Measurements from ENCODE around the gene HYAL2. TPM values are rescaled to one million over a fixed set of nuclear protein-coding genes. Genes with fewer than 3 reads are reported as not detected.
A peak's percentile ranks its signal among the peaks of the same experiment; 100 is the strongest.

Gene HYAL2, protein sequence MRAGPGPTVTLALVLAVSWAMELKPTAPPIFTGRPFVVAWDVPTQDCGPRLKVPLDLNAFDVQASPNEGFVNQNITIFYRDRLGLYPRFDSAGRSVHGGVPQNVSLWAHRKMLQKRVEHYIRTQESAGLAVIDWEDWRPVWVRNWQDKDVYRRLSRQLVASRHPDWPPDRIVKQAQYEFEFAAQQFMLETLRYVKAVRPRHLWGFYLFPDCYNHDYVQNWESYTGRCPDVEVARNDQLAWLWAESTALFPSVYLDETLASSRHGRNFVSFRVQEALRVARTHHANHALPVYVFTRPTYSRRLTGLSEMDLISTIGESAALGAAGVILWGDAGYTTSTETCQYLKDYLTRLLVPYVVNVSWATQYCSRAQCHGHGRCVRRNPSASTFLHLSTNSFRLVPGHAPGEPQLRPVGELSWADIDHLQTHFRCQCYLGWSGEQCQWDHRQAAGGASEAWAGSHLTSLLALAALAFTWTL
- polyA plus RNA-seq (2012; ENCODE audit: insufficient read length, low read depth) = 61.4 TPM

DNA sequence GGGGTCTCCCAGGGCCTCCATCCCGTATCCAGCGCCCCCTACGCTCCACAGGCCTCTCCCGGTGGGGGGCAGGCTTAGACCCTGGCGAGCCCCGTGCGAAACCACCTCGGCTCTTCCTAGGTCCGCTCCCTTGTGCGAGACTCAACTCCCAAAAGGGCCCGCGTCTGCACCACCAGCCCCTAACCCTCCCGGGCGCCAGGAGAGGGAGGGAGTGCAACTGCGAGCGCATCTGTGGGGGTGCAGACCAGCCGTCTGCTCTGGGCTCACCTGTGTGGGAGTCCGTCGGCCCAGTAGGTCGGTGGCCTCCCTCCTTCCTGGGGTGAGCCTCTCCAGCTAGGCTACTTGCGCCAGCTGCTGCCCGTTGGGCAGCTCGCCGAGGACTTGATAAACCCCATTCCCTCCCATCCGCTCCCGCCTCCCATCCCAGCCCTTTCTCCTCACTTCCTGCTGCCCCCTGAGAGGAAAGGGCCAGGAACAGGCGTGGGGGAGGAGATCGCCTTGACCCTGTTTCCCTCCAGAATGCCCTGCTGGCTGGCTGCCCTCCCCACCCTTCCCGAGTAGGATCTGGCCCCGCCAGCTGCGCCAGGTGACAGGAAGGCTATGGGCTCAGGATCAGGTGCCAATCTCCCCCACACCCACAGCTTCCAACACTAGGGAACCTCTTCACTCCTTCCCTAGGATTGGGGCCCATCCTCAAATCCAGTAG is at the start of gene HYAL2:
HYAL2 (minus strand) TSS at position 360 of the 706 bp plus-strand sequence. CDS start 2,256 bp downstream, outside the sequence.
- TF ChIP-seq TAF1 (IDR thresholded peaks at IDR 0.05; ENCODE audit: borderline replicate concordance, insufficient read depth, low read length) (0 out of 2 replicates have a peak, but pooled peaks have one; percentile 32), FOXP2 (optimal IDR thresholded peaks at IDR 0.05; ENCODE audit: borderline replicate concordance, extremely low read depth, extremely low read length, insufficient read depth) (no peak)

DNA sequence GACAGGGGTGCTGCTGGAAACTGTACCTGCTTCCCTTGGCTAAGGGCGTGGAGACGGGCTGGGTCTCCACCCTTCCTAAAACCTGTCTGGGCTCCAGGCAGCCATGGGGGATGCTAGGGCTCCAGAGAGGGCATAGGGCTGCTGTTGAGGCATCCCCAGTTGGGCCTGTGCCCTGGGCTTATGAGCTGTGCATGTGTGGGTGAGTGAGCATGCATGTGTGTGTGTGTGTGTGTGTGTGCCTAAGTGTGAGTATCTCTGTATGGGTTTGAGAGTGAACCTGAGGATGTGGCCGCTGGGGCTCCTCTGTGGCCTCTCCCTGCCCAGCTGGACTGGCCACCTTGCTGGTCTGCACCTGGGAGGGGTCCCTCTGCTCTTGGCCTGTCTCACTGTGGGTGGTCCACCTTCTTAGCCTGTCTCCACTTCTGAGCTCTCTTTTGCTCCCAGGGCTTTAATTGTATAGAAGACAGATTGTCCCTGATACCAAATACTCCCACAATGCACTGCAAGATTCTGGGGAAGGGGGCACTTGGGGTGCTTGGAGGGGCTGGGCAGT is 48.7 kb upstream of the HYAL2 start:
- TF ChIP-seq FOXP2 (optimal IDR thresholded peaks at IDR 0.05; ENCODE audit: borderline replicate concordance, extremely low read depth, extremely low read length, insufficient read depth) (no peak), TAF1 (IDR thresholded peaks at IDR 0.05; ENCODE audit: borderline replicate concordance, insufficient read depth, low read length) (no peak), SIN3A (IDR thresholded peaks at IDR 0.05; ENCODE audit: borderline replicate concordance, insufficient read depth, low read length) (no peak), POLR2AphosphoS5 (IDR thresholded peaks at IDR 0.05; ENCODE audit: low read depth, low read length) (no peak)
- TF ChIP-seq, protein P1, sequence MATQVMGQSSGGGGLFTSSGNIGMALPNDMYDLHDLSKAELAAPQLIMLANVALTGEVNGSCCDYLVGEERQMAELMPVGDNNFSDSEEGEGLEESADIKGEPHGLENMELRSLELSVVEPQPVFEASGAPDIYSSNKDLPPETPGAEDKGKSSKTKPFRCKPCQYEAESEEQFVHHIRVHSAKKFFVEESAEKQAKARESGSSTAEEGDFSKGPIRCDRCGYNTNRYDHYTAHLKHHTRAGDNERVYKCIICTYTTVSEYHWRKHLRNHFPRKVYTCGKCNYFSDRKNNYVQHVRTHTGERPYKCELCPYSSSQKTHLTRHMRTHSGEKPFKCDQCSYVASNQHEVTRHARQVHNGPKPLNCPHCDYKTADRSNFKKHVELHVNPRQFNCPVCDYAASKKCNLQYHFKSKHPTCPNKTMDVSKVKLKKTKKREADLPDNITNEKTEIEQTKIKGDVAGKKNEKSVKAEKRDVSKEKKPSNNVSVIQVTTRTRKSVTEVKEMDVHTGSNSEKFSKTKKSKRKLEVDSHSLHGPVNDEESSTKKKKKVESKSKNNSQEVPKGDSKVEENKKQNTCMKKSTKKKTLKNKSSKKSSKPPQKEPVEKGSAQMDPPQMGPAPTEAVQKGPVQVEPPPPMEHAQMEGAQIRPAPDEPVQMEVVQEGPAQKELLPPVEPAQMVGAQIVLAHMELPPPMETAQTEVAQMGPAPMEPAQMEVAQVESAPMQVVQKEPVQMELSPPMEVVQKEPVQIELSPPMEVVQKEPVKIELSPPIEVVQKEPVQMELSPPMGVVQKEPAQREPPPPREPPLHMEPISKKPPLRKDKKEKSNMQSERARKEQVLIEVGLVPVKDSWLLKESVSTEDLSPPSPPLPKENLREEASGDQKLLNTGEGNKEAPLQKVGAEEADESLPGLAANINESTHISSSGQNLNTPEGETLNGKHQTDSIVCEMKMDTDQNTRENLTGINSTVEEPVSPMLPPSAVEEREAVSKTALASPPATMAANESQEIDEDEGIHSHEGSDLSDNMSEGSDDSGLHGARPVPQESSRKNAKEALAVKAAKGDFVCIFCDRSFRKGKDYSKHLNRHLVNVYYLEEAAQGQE (IDR thresholded peaks at IDR 0.05; ENCODE audit: insufficient read depth in 1 of 2, low read depth in 2 of 2, low read length in 2 of 2) = no peak

DNA sequence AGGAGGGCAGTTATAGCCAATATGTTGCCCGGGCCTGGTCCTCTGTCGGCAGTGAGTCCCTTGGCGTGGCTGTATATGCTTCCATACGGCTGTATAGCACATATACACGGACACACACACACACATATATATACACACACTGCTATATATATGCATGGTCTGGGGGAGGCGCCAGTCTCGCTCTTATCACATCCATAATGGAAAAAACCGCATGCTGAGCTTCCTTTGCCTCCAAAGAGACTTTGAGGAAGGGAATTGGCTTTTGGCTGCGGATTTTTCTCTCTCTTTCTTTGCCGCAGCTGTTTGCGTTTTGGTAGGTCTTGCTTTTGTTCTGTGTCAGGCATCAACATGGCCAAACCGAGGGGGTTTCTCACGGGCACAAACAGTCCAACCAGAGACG is 48.0 kb upstream of the HYAL2 start:
- TF ChIP-seq POLR2AphosphoS5 (IDR thresholded peaks at IDR 0.05; ENCODE audit: low read depth, low read length) = no peak
- no peak for TF ChIP-seq TAF1 (IDR thresholded peaks at IDR 0.05; ENCODE audit: borderline replicate concordance, insufficient read depth, low read length)
- no peak for TF ChIP-seq SIN3A (IDR thresholded peaks at IDR 0.05; ENCODE audit: borderline replicate concordance, insufficient read depth, low read length)
- TF ChIP-seq, protein P1 (IDR thresholded peaks at IDR 0.05; ENCODE audit: insufficient read depth in 1 of 2, low read depth in 2 of 2, low read length in 2 of 2) = no peak
- no peak for TF ChIP-seq FOXP2 (optimal IDR thresholded peaks at IDR 0.05; ENCODE audit: borderline replicate concordance, extremely low read depth, extremely low read length, insufficient read depth)

DNA sequence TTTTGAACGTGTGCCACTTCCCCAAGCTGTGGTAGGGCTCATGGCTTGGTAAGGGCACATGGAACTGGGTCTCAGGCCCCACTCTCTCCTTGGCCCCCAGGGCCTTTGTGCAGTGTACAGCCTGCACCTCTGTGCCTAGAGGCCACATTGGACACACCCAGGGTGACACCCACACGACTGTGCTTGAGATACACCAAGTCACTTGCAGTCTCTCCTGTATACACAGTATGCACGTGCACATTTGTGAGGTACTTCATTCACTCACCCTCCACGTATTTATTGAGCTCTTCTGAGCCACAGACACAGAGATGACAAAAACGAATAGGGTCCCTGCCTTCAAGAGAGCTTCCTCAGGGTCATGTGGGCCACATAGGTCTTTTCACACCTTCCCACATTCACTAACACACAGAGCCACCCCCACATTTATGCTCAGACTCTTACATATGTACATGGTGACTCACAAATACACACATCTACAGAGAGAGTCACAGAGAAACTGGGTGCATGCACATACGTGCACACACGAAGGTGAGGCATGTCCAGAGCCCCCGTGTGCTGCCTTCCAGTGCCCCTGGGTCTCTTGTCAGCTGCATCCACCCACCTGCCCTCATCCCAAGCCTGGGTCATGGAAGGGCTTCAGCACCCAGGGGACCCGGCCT is 46.6 kb upstream of the HYAL2 start:
- TF ChIP-seq TAF1 (IDR thresholded peaks at IDR 0.05; ENCODE audit: borderline replicate concordance, insufficient read depth, low read length) (no peak), POLR2AphosphoS5 (IDR thresholded peaks at IDR 0.05; ENCODE audit: low read depth, low read length) (no peak), FOXP2 (optimal IDR thresholded peaks at IDR 0.05; ENCODE audit: borderline replicate concordance, extremely low read depth, extremely low read length, insufficient read depth) (no peak), SIN3A (IDR thresholded peaks at IDR 0.05; ENCODE audit: borderline replicate concordance, insufficient read depth, low read length) (no peak)
- TF ChIP-seq, protein P1 (IDR thresholded peaks at IDR 0.05; ENCODE audit: insufficient read depth in 1 of 2, low read depth in 2 of 2, low read length in 2 of 2) = no peak

DNA sequence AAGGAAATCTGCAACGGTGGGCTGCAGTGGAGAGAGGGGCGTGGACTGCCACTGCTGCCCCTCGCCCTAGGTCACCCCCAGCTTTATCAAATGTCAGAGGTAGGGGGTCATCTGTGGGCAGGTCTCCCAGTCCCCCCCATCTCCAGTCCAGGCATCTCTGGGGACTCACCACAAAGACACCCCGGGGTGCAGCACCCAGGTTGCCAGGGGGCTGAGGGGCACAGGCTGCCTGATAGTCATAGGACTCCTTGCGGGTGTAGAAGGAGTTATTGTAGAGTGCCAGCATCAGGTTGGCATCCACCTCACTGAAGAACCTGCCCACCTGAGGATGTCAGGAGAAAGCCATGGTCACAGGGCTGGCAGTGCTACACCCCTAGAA is 43.3 kb upstream of the HYAL2 start:
- TF ChIP-seq POLR2AphosphoS5 (IDR thresholded peaks at IDR 0.05; ENCODE audit: low read depth, low read length) (no peak), FOXP2 (optimal IDR thresholded peaks at IDR 0.05; ENCODE audit: borderline replicate concordance, extremely low read depth, extremely low read length, insufficient read depth) (no peak), SIN3A (IDR thresholded peaks at IDR 0.05; ENCODE audit: borderline replicate concordance, insufficient read depth, low read length) (no peak), TAF1 (IDR thresholded peaks at IDR 0.05; ENCODE audit: borderline replicate concordance, insufficient read depth, low read length) (no peak)
- TF ChIP-seq, protein P1 (IDR thresholded peaks at IDR 0.05; ENCODE audit: insufficient read depth in 1 of 2, low read depth in 2 of 2, low read length in 2 of 2) = no peak
